K562 (cell line): ENCODE results near the gene LRPAP1. TPM values are rescaled to one million over a fixed set of nuclear protein-coding genes. Genes with fewer than 3 reads are reported as not detected.
A peak's percentile ranks its signal among the peaks of the same experiment; 100 is the strongest.

Experiments used
- BMI1 ChIP-seq: fragments of 150-350 bp; IDR thresholded peaks from 2 replicates; pipeline ENCODE4 v1.6.1; 2014; ENCODE audit warnings: low read length
- CTBP1 ChIP-seq: fragments of 450-650 bp; IDR thresholded peaks from 2 replicates; pipeline ENCODE4 v1.6.1; 2016; ENCODE audit warnings: borderline replicate concordance
- ERF ChIP-seq: fragments of 450-650 bp; formaldehyde crosslinking; IDR thresholded peaks from 2 replicates; pipeline ENCODE4 v1.4.0; 2020; ENCODE audit warnings: mild to moderate bottlenecking, mixed read lengths
- ESRRB ChIP-seq: fragments of 250-450 bp; sonication (Bioruptor Pico); IDR thresholded peaks from 2 replicates; pipeline ENCODE4 v1.5.0; 2020; ENCODE audit warnings: mild to moderate bottlenecking, moderate library complexity, borderline replicate concordance
- MEIS2 ChIP-seq: fragments of 450-650 bp; IDR thresholded peaks from 2 replicates; pipeline ENCODE4 v1.6.1; 2014; ENCODE audit warnings: mild to moderate bottlenecking; ENCODE audit not compliant: partially characterized antibody
- NFIC ChIP-seq: fragments of 450-650 bp; IDR thresholded peaks from 2 replicates; pipeline ENCODE4 v1.6.1; 2017; ENCODE audit warnings: mild to moderate bottlenecking, inconsistent platforms
- RBM17 ChIP-seq: fragments of 200-400 bp; formaldehyde crosslinking; IDR thresholded peaks from 2 replicates; pipeline ENCODE4 v1.6.1; 2017; ENCODE audit warnings: low read depth, mild to moderate bottlenecking, low read length, borderline replicate concordance
- TAF7 ChIP-seq: fragments of 450-650 bp; IDR thresholded peaks from 2 replicates; pipeline ENCODE4 v1.6.1; 2016; ENCODE audit warnings: missing genetic modification characterization, missing compliant biosample characterization
- ZNF263 ChIP-seq: sonication (generic); formaldehyde crosslinking; IDR thresholded peaks from 2 replicates; pipeline ENCODE4 v1.8.0; 2022; ENCODE audit warnings: mild to moderate bottlenecking, missing genetic modification reagents, borderline replicate concordance
- ZNF717 ChIP-seq: fragments of 250-450 bp; sonication (Bioruptor Pico); IDR thresholded peaks from 2 replicates; pipeline ENCODE4 v1.5.0; 2021
- ZNF75A ChIP-seq: fragments of 450-650 bp; formaldehyde crosslinking; IDR thresholded peaks from 2 replicates; pipeline ENCODE4 v1.4.0; 2020; ENCODE audit warnings: mild to moderate bottlenecking
- polyA plus RNA-seq, 8 experiments: library from polyadenylated mRNA; depleted of rRNA in 4 of 8; stranded (reverse) in 5 of 8; unstranded in 3 of 8; fragments of >200 nt; fragmentation: Nextera tagmentation in 2 of 8; fragmentation: Illumina TruSeq in 1 of 8; extraction: Ambion mirVana in 2 of 8; extraction: Trizol in 1 of 8; gene quantifications; 2 replicates each; pipeline versions ENCODE4 v1.2.1 to v1.2.3, GENCODE V29; 2011 to 2014; ENCODE audit warnings: inconsistent platforms in 1 of 8, missing spikeins in 1 of 8
- total RNA-seq, 7 experiments: library from RNA; depleted of rRNA in 6 of 7; stranded (reverse); fragments of >200 nt in 6 of 7; fragmentation: Illumina TruSeq in 2 of 7; extraction: Trizol in 2 of 7; gene quantifications; 2 replicates each; pipeline versions ENCODE4 v1.2.1 to v1.2.3, GENCODE V29; 2011 to 2021; ENCODE audit warnings: low replicate concordance in 1 of 7
- TF ChIP-seq, protein P1 (sequence below): fragments of 450-650 bp; conservative IDR thresholded peaks from 2 replicates; pipeline ENCODE4 v1.6.1; 2016; ENCODE audit warnings: missing genetic modification characterization, low read depth, mild to moderate bottlenecking, missing compliant biosample characterization, moderate library complexity
- TF ChIP-seq, protein P2 (sequence below): fragments of 450-650 bp; IDR thresholded peaks from 2 replicates; pipeline ENCODE4 v1.6.1; 2016; ENCODE audit warnings: borderline replicate concordance

Gene LRPAP1
- total and polyA plus RNA-seq, 9 of the 15 experiments (the other 6 are each of a cell fraction or from before 2014, with no cell fraction given) = 1.1 to 75.5 (median 41.8) TPM

- TF ChIP-seq BMI1 = no peak; the same call in 1 of the 2 replicates
- TF ChIP-seq, protein P1, sequence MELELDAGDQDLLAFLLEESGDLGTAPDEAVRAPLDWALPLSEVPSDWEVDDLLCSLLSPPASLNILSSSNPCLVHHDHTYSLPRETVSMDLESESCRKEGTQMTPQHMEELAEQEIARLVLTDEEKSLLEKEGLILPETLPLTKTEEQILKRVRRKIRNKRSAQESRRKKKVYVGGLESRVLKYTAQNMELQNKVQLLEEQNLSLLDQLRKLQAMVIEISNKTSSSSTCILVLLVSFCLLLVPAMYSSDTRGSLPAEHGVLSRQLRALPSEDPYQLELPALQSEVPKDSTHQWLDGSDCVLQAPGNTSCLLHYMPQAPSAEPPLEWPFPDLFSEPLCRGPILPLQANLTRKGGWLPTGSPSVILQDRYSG (tag) = no peak
- TF ChIP-seq ZNF717 (CRISPR knock-in tag) = no peak
- no peak for TF ChIP-seq ZNF75A (CRISPR knock-in tag)
- no peak for TF ChIP-seq RBM17
- TF ChIP-seq MEIS2 = peak; percentile 74
- TF ChIP-seq, protein P2, sequence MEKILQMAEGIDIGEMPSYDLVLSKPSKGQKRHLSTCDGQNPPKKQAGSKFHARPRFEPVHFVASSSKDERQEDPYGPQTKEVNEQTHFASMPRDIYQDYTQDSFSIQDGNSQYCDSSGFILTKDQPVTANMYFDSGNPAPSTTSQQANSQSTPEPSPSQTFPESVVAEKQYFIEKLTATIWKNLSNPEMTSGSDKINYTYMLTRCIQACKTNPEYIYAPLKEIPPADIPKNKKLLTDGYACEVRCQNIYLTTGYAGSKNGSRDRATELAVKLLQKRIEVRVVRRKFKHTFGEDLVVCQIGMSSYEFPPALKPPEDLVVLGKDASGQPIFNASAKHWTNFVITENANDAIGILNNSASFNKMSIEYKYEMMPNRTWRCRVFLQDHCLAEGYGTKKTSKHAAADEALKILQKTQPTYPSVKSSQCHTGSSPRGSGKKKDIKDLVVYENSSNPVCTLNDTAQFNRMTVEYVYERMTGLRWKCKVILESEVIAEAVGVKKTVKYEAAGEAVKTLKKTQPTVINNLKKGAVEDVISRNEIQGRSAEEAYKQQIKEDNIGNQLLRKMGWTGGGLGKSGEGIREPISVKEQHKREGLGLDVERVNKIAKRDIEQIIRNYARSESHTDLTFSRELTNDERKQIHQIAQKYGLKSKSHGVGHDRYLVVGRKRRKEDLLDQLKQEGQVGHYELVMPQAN = peak; percentile 50; the same call in 1 of the 2 replicates
- TF ChIP-seq ESRRB = no peak
- TF ChIP-seq ZNF263 (CRISPR knock-in tag) = no peak
- TF ChIP-seq ERF (CRISPR knock-in tag) = no peak
- TF ChIP-seq NFIC = peak; percentile 42; the same call in 1 of the 2 replicates
- peak; percentile 90 for TF ChIP-seq TAF7
- no peak for TF ChIP-seq CTBP1
Measured at GRCh38 chr4:3531879-3532750, at the start of gene LRPAP1 (continued).
